HepG2 (cell line): Measurements from ENCODE around the gene TCFL5.

Source experiments
- ATF7-NPFF ChIP-seq: sonication (generic); formaldehyde crosslinking; IDR thresholded peaks from 2 replicates; pipeline ENCODE4 v1.8.1; 2023; ENCODE audit warnings: mild to moderate bottlenecking, low read depth, missing genetic modification reagents, moderate library complexity
- BHLHE40 ChIP-seq: IDR thresholded peaks from 2 replicates; pipeline ENCODE4 v1.6.1; 2011; ENCODE audit warnings: low read length, improper control_type of control experiment
- MTF2 ChIP-seq: sonication (generic); formaldehyde crosslinking; IDR thresholded peaks from 2 replicates; pipeline ENCODE4 v1.5.0; 2020; ENCODE audit warnings: missing genetic modification reagents, borderline replicate concordance
- NR2F2 ChIP-seq: IDR thresholded peaks from 2 replicates; pipeline ENCODE4 v1.6.1; 2012; ENCODE audit warnings: low read depth, inconsistent platforms, borderline replicate concordance
- TCF7L2 ChIP-seq: IDR thresholded peaks from 2 replicates; pipeline ENCODE4 v1.6.1; 2011; ENCODE audit warnings: mild to moderate bottlenecking, low read depth, low read length, moderate library complexity
- ZNF207 ChIP-seq: fragments of 450-650 bp; IDR thresholded peaks from 2 replicates; pipeline ENCODE4 v1.6.1; 2016; ENCODE audit warnings: antibody characterized with exemption, borderline replicate concordance
- ZNF274 ChIP-seq: sonication (generic); formaldehyde crosslinking; IDR thresholded peaks from 2 replicates; pipeline ENCODE4 v1.5.1; 2020; ENCODE audit warnings: mild to moderate bottlenecking, missing genetic modification reagents
- TF ChIP-seq, protein P1 (sequence below): IDR thresholded peaks from 2 replicates; pipeline ENCODE4 v1.6.1; 2016; ENCODE audit warnings: low read depth, borderline replicate concordance
- TF ChIP-seq, protein P2 (sequence below): sonication (generic); formaldehyde crosslinking; IDR thresholded peaks from 2 replicates; pipeline ENCODE4 v1.8.0; 2022; ENCODE audit warnings: mild to moderate bottlenecking, missing genetic modification reagents, borderline replicate concordance

DNA sequence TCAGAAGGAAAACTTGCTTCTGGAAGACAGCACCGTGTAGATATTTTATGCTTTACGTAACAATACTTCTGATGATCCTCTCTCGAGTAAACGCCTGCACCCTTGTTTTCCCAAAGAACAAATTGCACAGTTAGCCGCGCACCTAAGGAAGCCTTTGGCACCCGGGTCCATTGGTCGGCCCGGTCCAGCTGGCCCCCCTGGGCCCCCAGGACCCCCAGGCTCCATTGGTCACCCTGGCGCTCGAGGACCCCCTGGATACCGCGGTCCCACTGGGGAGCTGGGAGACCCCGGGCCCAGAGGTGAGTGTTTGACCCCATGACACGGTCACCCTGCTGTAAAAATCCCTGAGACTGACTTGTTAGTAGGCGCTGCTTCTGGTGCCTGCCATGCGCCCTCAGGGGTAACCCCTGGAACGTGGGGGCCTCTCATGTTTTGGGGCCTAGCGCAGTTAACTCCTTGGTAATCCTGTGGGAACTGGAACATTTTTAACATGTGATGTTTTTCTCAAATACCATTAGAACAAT is 24.6 kb downstream of the TCFL5 start:
- TF ChIP-seq MTF2 (CRISPR knock-in tag) (no peak), ZNF207 (no peak), ATF7-NPFF (CRISPR knock-in tag) (no peak), ZNF274 (CRISPR knock-in tag) (no peak), BHLHE40 (no peak), NR2F2 (no peak), TCF7L2 (no peak)
- TF ChIP-seq, protein P1, sequence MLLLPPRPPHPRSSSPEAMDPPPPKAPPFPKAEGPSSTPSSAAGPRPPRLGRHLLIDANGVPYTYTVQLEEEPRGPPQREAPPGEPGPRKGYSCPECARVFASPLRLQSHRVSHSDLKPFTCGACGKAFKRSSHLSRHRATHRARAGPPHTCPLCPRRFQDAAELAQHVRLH (CRISPR knock-in tag): no peak
- TF ChIP-seq, protein P2, sequence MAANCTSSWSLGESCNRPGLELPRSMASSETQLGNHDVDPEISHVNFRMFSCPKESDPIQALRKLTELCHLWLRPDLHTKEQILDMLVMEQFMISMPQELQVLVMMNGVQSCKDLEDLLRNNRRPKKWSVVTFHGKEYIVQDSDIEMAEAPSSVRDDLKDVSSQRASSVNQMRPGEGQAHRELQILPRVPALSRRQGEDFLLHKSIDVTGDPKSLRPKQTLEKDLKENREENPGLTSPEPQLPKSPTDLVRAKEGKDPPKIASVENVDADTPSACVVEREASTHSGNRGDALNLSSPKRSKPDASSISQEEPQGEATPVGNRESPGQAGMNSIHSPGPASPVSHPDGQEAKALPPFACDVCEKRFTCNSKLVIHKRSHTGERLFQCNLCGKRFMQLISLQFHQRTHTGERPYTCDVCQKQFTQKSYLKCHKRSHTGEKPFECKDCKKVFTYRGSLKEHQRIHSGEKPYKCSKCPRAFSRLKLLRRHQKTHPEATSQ: no peak
